CD4-positive, alpha-beta memory T cell (primary cell): ENCODE measurements around the gene TPM3. TPM values are rescaled to one million over a fixed set of nuclear protein-coding genes. Genes with fewer than 3 reads are reported as not detected.

Experiments used
- CTCF ChIA-PET: fragments of 350-600 bp; sonication (Branson Sonifier 250); formaldehyde crosslinking; loops from one replicate; lab custom pipeline; 2021; ENCODE audit warnings: inconsistent platforms; ENCODE audit not compliant: partially characterized antibody; lab: Charles Lee
- POLR2A ChIA-PET: fragments of 350-600 bp; sonication (Branson Sonifier 250); formaldehyde crosslinking; loops from one replicate; lab custom pipeline; 2021; ENCODE audit not compliant: partially characterized antibody; lab: Charles Lee
- DNase-seq, 5 donors: peaks; one replicate each; pipeline versions ENCODE4 v3.0.0 to v3.0.0-alpha.2; 2020 to 2022; ENCODE audit warnings: mixed read lengths in 1 of 5
- H3K27ac ChIP-seq: one replicate; pipeline ENCODE4 v1.7.0; 2013; ENCODE audit warnings: low read depth, low read length
- H3K27me3 ChIP-seq: 2 replicates; pipeline ENCODE4 v1.7.0; 2013; ENCODE audit warnings: mild to moderate bottlenecking, low read length, moderate library complexity; ENCODE audit not compliant: insufficient read depth
- H3K36me3 ChIP-seq: 2 replicates; pipeline ENCODE4 v1.7.0; 2013; ENCODE audit warnings: mild to moderate bottlenecking, low read length, moderate library complexity; ENCODE audit not compliant: insufficient read depth
- H3K4me1 ChIP-seq: 2 replicates; pipeline ENCODE4 v1.7.0; 2013; ENCODE audit warnings: mild to moderate bottlenecking, low read length, moderate library complexity; ENCODE audit not compliant: insufficient read depth
- H3K4me3 ChIP-seq, 2 donors: one replicate each; pipeline ENCODE4 v1.7.0; 2013; ENCODE audit warnings: low read length in 2 of 2, mild to moderate bottlenecking in 1 of 2
- H3K9me3 ChIP-seq, 2 donors: one replicate each; pipeline ENCODE4 v1.7.0; 2013; ENCODE audit warnings: low read length in 2 of 2, control low read depth in 1 of 2; ENCODE audit not compliant: control insufficient read depth in 1 of 2
- H3K27ac Mint-ChIP-seq, 7 donors: one replicate each; pipeline ENCODE4 v1.8.0; 2020 to 2021; ENCODE audit warnings: mixed read lengths in 7 of 7, mild to moderate bottlenecking in 6 of 7, inconsistent platforms in 3 of 7, moderate library complexity in 3 of 7
- H3K27me3 Mint-ChIP-seq, 2 donors: one replicate each; pipeline ENCODE4 v1.8.0; 2020 to 2021; ENCODE audit warnings: mixed read lengths in 2 of 2
- H3K36me3 Mint-ChIP-seq, 2 donors: one replicate each; pipeline ENCODE4 v1.8.0; 2020 to 2021; ENCODE audit warnings: mixed read lengths in 2 of 2, inconsistent platforms in 1 of 2, mild to moderate bottlenecking in 1 of 2
- H3K4me1 Mint-ChIP-seq, 4 donors: one replicate each; pipeline ENCODE4 v1.8.0; 2020 to 2021; ENCODE audit warnings: mixed read lengths in 4 of 4, mild to moderate bottlenecking in 1 of 4
- H3K4me3 Mint-ChIP-seq, 8 donors: one replicate each; pipeline ENCODE4 v1.8.0; 2020 to 2021; ENCODE audit warnings: mixed read lengths in 8 of 8, mild to moderate bottlenecking in 7 of 8, moderate library complexity in 6 of 8, inconsistent platforms in 3 of 8
- H3K9me3 Mint-ChIP-seq, 8 donors: one replicate each; pipeline ENCODE4 v1.8.0; 2020 to 2021; ENCODE audit warnings: mixed read lengths in 8 of 8, mild to moderate bottlenecking in 5 of 8, inconsistent platforms in 3 of 8, moderate library complexity in 1 of 8
- intact Hi-C: fragments of 100-400 bp; cut with micrococcal nuclease; formaldehyde crosslinking; loops from one replicate; pipeline ENCODE4 v1.15.1; 2023
- polyA plus RNA-seq, 2 donors: library from polyadenylated mRNA; unstranded; fragments of 300-500 nt; fragmentation: Illumina TruSeq; gene quantifications; one replicate each; pipeline ENCODE4 v1.2.3, GENCODE V29; 2021
- total RNA-seq, 2 experiments: library from RNA; stranded (reverse); gene quantifications; one replicate each; pipeline ENCODE4 v1.2.3, GENCODE V29; 2021

TPM3 gene
- total and polyA plus RNA-seq, 4 experiments from 2014 or later: 311 to 1,209 (median 586) TPM

GRCh38 chr1:154182344-154183045, 9.4 kb downstream of the TPM3 start:
- H3K27me3 Mint-ChIP-seq: no peaks in the 10 kb centered on the region
- ChIA-PET CTCF (interaction anchor here (0.9 to 1.5 kb wide), 3 partner anchors 24 to 151 kb away, joined by 3 to 4 read pairs (median 3); no protein-coding TSS in a partner anchor), POLR2A (interaction anchor here (0.7 to 4.9 kb wide), 13 partner anchors 11 to 283 kb away, joined by 3 to 71 read pairs (median 4); partner anchors contain the start of genes JTB and RPS27)
- intact Hi-C loops: loop anchor here (1.0 to 10.0 kb wide), 5 partner anchors 25 to 282 kb away; partner anchors contain the start of genes RPS27 and UBAP2L
- H3K27ac Mint-ChIP-seq: peak overlapping the region; percentile 98 to 100 (median 100)
- H3K4me1 ChIP-seq: peaks cover 50% of the 10 kb centered on the region
- H3K4me3 Mint-ChIP-seq: peak overlapping the region; percentile 99 to 100 (median 100)
- H3K36me3 Mint-ChIP-seq: peaks cover 14 to 41% of the 10 kb centered on the region in 2 donors
- peaks cover 41 to 70% (median 53%) of the 10 kb centered on the region in 4 donors for H3K4me1 Mint-ChIP-seq
- peak overlapping the region; percentile 93 for H3K27ac ChIP-seq
- no peaks in the 10 kb centered on the region for H3K9me3 ChIP-seq
- peaks cover 0 to 2% (median 0%) of the 10 kb centered on the region in 8 donors for H3K9me3 Mint-ChIP-seq
- H3K27me3 ChIP-seq: no peaks in the 10 kb centered on the region
- peaks cover 14% of the 10 kb centered on the region for H3K36me3 ChIP-seq
- DNase-seq: peak; percentile 68 to 83 (median 71)
- H3K4me3 ChIP-seq: peak overlapping the region; percentile 74 to 90

- Mint-ChIP-seq H3K4me3 (peak overlapping the region; percentile 99 to 100 (median 100)), H3K36me3 (peaks cover 14 to 46% of the 10 kb centered on the region in 2 donors), H3K9me3 (peaks cover 0 to 2% (median 0%) of the 10 kb centered on the region in 8 donors), H3K27ac (peak overlapping the region; percentile 98 to 100 (median 100)), H3K27me3 (no peaks in the 10 kb centered on the region), H3K4me1 (peaks cover 46 to 75% (median 58%) of the 10 kb centered on the region in 4 donors)
- Histone ChIP-seq H3K9me3 (no peaks in the 10 kb centered on the region), H3K27ac (peak overlapping the region; percentile 93), H3K36me3 (peaks cover 14% of the 10 kb centered on the region), H3K4me3 (peak overlapping the region; percentile 74 to 90), H3K4me1 (peaks cover 56% of the 10 kb centered on the region), H3K27me3 (no peaks in the 10 kb centered on the region)
- ChIA-PET POLR2A (interaction anchor here (0.7 to 4.9 kb wide), 13 partner anchors 11 to 283 kb away, joined by 3 to 71 read pairs (median 4); partner anchors contain the start of genes JTB and RPS27), CTCF (interaction anchor here (1.4 to 1.5 kb wide), 2 partner anchors 148 to 151 kb away, joined by 3 to 4 read pairs; no protein-coding TSS in a partner anchor)
- no peak for DNase-seq
- intact Hi-C loops: loop anchor here (1.0 to 10.0 kb wide), 4 partner anchors 25 to 283 kb away; partner anchors contain the start of gene RPS27
Measured at GRCh38 chr1:154181944-154182343, 10.0 kb downstream of the TPM3 start.

GRCh38 chr1:154179946-154180687, 11.8 kb downstream of the TPM3 start:
- Histone ChIP-seq H3K4me1 (peaks cover 72% of the 10 kb centered on the region), H3K27ac (peak overlapping the region; percentile 63), H3K27me3 (no peaks in the 10 kb centered on the region), H3K4me3 (peak overlapping the region in 1 of 2 donors; percentile 3), H3K36me3 (peaks cover 24% of the 10 kb centered on the region), H3K9me3 (no peaks in the 10 kb centered on the region)
- Mint-ChIP-seq H3K4me3 (peak overlapping the region; percentile 76 to 100 (median 84)), H3K9me3 (peaks cover 0 to 2% (median 0%) of the 10 kb centered on the region in 8 donors), H3K27ac (peak overlapping the region; percentile 80 to 98 (median 94)), H3K36me3 (peaks cover 23 to 60% of the 10 kb centered on the region in 2 donors), H3K27me3 (no peaks in the 10 kb centered on the region), H3K4me1 (peaks cover 55 to 85% (median 68%) of the 10 kb centered on the region in 4 donors)
- intact Hi-C loops: loop anchor here (5.0 to 10.0 kb wide), 2 partner anchors 33 to 285 kb away; no protein-coding TSS in a partner anchor
- no peak for DNase-seq
- CTCF ChIA-PET: interaction anchor here (1.2 to 1.7 kb wide), 3 partner anchors 19 to 23 kb away, joined by 4 to 6 read pairs (median 6); no protein-coding TSS in a partner anchor
- POLR2A ChIA-PET: interaction anchor here (1.0 to 4.9 kb wide), 5 partner anchors 15 to 794 kb away, joined by 3 to 71 read pairs (median 4); partner anchors contain the start of genes CKS1B and RPS27

GRCh38 chr1:154178911-154179811, 12.7 kb downstream of the TPM3 start:
- ChIA-PET POLR2A (interaction anchor here (0.8 to 5.0 kb wide), 5 partner anchors 9 to 189 kb away, joined by 3 to 71 read pairs (median 35); partner anchors contain the start of gene RPS27), CTCF (interaction anchor here (1.1 to 1.7 kb wide), 2 partner anchors 21 to 225 kb away, joined by 4 to 6 read pairs; no protein-coding TSS in a partner anchor)
- H3K9me3 Mint-ChIP-seq: peaks cover 0 to 2% (median 0%) of the 10 kb centered on the region in 8 donors
- intact Hi-C loops: no loop called here
- H3K36me3 ChIP-seq: peaks cover 24% of the 10 kb centered on the region
- DNase-seq: no peak
- H3K27me3 ChIP-seq: no peaks in the 10 kb centered on the region
- H3K36me3 Mint-ChIP-seq: peaks cover 31 to 67% of the 10 kb centered on the region in 2 donors
- H3K4me1 Mint-ChIP-seq: peaks cover 55 to 85% (median 71%) of the 10 kb centered on the region in 4 donors
- H3K27me3 Mint-ChIP-seq: no peaks in the 10 kb centered on the region
- H3K27ac Mint-ChIP-seq: peak overlapping the region; percentile 87 to 98 (median 94)
- no peaks in the 10 kb centered on the region for H3K9me3 ChIP-seq
- peak overlapping the region in 1 of 2 donors; percentile 15 for H3K4me3 ChIP-seq
- peaks cover 72% of the 10 kb centered on the region for H3K4me1 ChIP-seq
- H3K27ac ChIP-seq: peak overlapping the region; percentile 63
- H3K4me3 Mint-ChIP-seq: peak overlapping the region; percentile 66 to 100 (median 80)

GRCh38 chr1:154178013-154178412, 13.9 kb downstream of the TPM3 start:
- H3K4me1 ChIP-seq: peaks cover 66% of the 10 kb centered on the region
- Mint-ChIP-seq H3K9me3 (peaks cover 0 to 2% (median 0%) of the 10 kb centered on the region in 8 donors), H3K4me3 (peak overlapping the region; percentile 34 to 100 (median 72)), H3K4me1 (peaks cover 51 to 78% (median 65%) of the 10 kb centered on the region in 4 donors), H3K36me3 (peaks cover 32 to 67% of the 10 kb centered on the region in 2 donors), H3K27me3 (no peaks in the 10 kb centered on the region), H3K27ac (peak overlapping the region; percentile 78 to 98 (median 91))
- ChIA-PET CTCF (interaction anchor here (1.1 to 1.4 kb wide), 3 partner anchors 20 to 226 kb away, joined by 3 to 5 read pairs (median 4); no protein-coding TSS in a partner anchor), POLR2A (interaction anchor here (0.6 to 5.0 kb wide), 4 partner anchors 17 to 188 kb away, joined by 3 to 37 read pairs (median 4); no protein-coding TSS in a partner anchor)
- intact Hi-C loops: no loop called here
- peaks cover 28% of the 10 kb centered on the region for H3K36me3 ChIP-seq
- no peaks in the 10 kb centered on the region for H3K9me3 ChIP-seq
- no peaks in the 10 kb centered on the region for H3K27me3 ChIP-seq
- peak in 1 of 5 donors; percentile 45 for DNase-seq
- H3K27ac ChIP-seq: peak overlapping the region; percentile 37
- H3K4me3 ChIP-seq: peak overlapping the region in 1 of 2 donors; percentile 15
